OCI-LY1 (cell line): ENCODE results near the gene DDX17.

ENCODE experiments used
- H2AFZ ChIP-seq: fragments of 200-600 bp; sonication (generic), shearing (Covaris generic); 2 replicates; pipeline ENCODE4 v1.6.0; 2014; ENCODE audit warnings: antibody characterized with exemption, mild to moderate bottlenecking, low read length
- H3F3A ChIP-seq: fragments of 200-600 bp; sonication (generic), shearing (Covaris generic); 2 replicates; pipeline ENCODE4 v1.6.0; 2014; ENCODE audit warnings: mild to moderate bottlenecking, antibody characterized with exemption, low read length, moderate library complexity; ENCODE audit not compliant: insufficient read depth
- H3K27ac ChIP-seq: fragments of 200-600 bp; sonication (generic); 2 replicates; pipeline ENCODE4 v1.5.1; 2014; ENCODE audit warnings: low read length, mixed run types, mild to moderate bottlenecking, low read depth; ENCODE audit not compliant: poor library complexity, severe bottlenecking
- H3K27me3 ChIP-seq: fragments of 200-600 bp; sonication (generic); 2 replicates; pipeline ENCODE4 v1.6.0; 2014; ENCODE audit warnings: antibody characterized with exemption, mild to moderate bottlenecking, low read length, moderate library complexity; ENCODE audit not compliant: insufficient read depth
- H3K36me3 ChIP-seq: fragments of 200-600 bp; sonication (generic); 2 replicates; pipeline ENCODE4 v1.6.1; 2014; ENCODE audit warnings: mild to moderate bottlenecking, antibody characterized with exemption, low read length, moderate library complexity, mixed read lengths; ENCODE audit not compliant: insufficient read depth
- H3K4me1 ChIP-seq: fragments of 200-600 bp; sonication (generic); 2 replicates; pipeline ENCODE4 v1.5.1; 2014; ENCODE audit warnings: mild to moderate bottlenecking, low read length, moderate library complexity; ENCODE audit not compliant: insufficient read depth, severe bottlenecking
- H3K4me2 ChIP-seq: fragments of 200-600 bp; sonication (generic), shearing (Covaris generic); 2 replicates; pipeline ENCODE4 v1.6.1; 2014; ENCODE audit warnings: low read length
- H3K4me3 ChIP-seq: fragments of 200-600 bp; sonication (generic); 2 replicates; pipeline ENCODE4 v1.5.1; 2014; ENCODE audit warnings: low read length, low read depth, mild to moderate bottlenecking, mixed read lengths; ENCODE audit not compliant: poor library complexity, severe bottlenecking
- H3K79me2 ChIP-seq: fragments of 200-600 bp; shearing (Covaris generic); 2 replicates; pipeline ENCODE4 v1.6.1; 2016; ENCODE audit warnings: mixed run types, low read length, mixed read lengths; ENCODE audit not compliant: insufficient read depth
- H3K9ac ChIP-seq: fragments of 200-600 bp; sonication (generic), shearing (Covaris generic); 2 replicates; pipeline ENCODE4 v1.6.1; 2014; ENCODE audit warnings: mild to moderate bottlenecking, low read length, mixed read lengths
- H3K9me2 ChIP-seq: fragments of 200-600 bp; sonication (generic), shearing (Covaris generic); 2 replicates; pipeline ENCODE4 v1.6.1; 2014; ENCODE audit warnings: low read depth, mild to moderate bottlenecking, low read length, mixed read lengths
- H3K9me3 ChIP-seq: fragments of 200-600 bp; shearing (Covaris generic); 2 replicates; pipeline ENCODE4 v1.6.1; 2014; ENCODE audit warnings: low read length, mixed read lengths
- H4K20me1 ChIP-seq: fragments of 200-600 bp; sonication (generic), shearing (Covaris generic); 2 replicates; pipeline ENCODE4 v1.6.0; 2016; ENCODE audit warnings: mild to moderate bottlenecking, low read length; ENCODE audit not compliant: insufficient read depth
- EZH2 ChIP-seq: fragments of 200-600 bp; sonication (generic), shearing (Covaris generic); IDR thresholded peaks from 2 replicates; pipeline ENCODE4 v1.8.0; 2017; ENCODE audit warnings: borderline replicate concordance, mixed run types, mild to moderate bottlenecking, antibody characterized with exemption, low read length, moderate library complexity, mixed read lengths
- TF ChIP-seq, protein P1 (sequence below): fragments of 200-600 bp; sonication (generic), shearing (Covaris generic); IDR thresholded peaks from 2 replicates; pipeline ENCODE4 v1.5.1; 2017; ENCODE audit warnings: mild to moderate bottlenecking, antibody characterized with exemption, low read length, moderate library complexity, mixed read lengths

Gene DDX17

GRCh38 chr22:38506118-38506962 lies at the start of gene DDX17:
Gene DDX17 (minus strand): TSS chr22:38506311.
- Histone ChIP-seq H3K4me1 (peaks cover 36% of the 10 kb centered on the region), H3K9ac (peak within 1 kb of the TSS; percentile 99), H3F3A (no peaks in the 10 kb centered on the region), H2AFZ (no peak within 1 kb of the TSS), H4K20me1 (peaks cover 12% of the 10 kb centered on the region; the same call in 1 of the 2 replicates), H3K27ac (peak within 1 kb of the TSS; percentile 91), H3K9me3 (no peaks in the 10 kb centered on the region), H3K36me3 (peaks cover 41% of the 10 kb centered on the region), H3K27me3 (no peaks in the 10 kb centered on the region), H3K4me3 (peak within 1 kb of the TSS; percentile 96), H3K4me2 (peak within 1 kb of the TSS; percentile 99), H3K9me2 (no peaks in the 10 kb centered on the region), H3K79me2 (peaks cover 42% of the 10 kb centered on the region)
- TF ChIP-seq, protein P1, sequence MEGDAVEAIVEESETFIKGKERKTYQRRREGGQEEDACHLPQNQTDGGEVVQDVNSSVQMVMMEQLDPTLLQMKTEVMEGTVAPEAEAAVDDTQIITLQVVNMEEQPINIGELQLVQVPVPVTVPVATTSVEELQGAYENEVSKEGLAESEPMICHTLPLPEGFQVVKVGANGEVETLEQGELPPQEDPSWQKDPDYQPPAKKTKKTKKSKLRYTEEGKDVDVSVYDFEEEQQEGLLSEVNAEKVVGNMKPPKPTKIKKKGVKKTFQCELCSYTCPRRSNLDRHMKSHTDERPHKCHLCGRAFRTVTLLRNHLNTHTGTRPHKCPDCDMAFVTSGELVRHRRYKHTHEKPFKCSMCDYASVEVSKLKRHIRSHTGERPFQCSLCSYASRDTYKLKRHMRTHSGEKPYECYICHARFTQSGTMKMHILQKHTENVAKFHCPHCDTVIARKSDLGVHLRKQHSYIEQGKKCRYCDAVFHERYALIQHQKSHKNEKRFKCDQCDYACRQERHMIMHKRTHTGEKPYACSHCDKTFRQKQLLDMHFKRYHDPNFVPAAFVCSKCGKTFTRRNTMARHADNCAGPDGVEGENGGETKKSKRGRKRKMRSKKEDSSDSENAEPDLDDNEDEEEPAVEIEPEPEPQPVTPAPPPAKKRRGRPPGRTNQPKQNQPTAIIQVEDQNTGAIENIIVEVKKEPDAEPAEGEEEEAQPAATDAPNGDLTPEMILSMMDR, result no peak
- no peak for TF ChIP-seq EZH2

GRCh38 chr22:38554281-38554680 lies 48.2 kb upstream of the DDX17 start:
- no peaks in the 10 kb centered on the region for H3K9me3 ChIP-seq
- H3K36me3 ChIP-seq, result no peaks in the 10 kb centered on the region
- H3K4me3 ChIP-seq, result no peak overlapping the region
- no peak overlapping the region for H3K9ac ChIP-seq
- H4K20me1 ChIP-seq, result no peaks in the 10 kb centered on the region
- peaks cover 3% of the 10 kb centered on the region for H3K4me1 ChIP-seq
- no peak overlapping the region for H2AFZ ChIP-seq
- H3K9me2 ChIP-seq, result no peaks in the 10 kb centered on the region
- TF ChIP-seq, protein P1, result no peak
- no peak for TF ChIP-seq EZH2
- H3K79me2 ChIP-seq, result no peaks in the 10 kb centered on the region
- no peaks in the 10 kb centered on the region for H3F3A ChIP-seq
- H3K27ac ChIP-seq, result no peak overlapping the region
- no peaks in the 10 kb centered on the region for H3K27me3 ChIP-seq
- no peak overlapping the region for H3K4me2 ChIP-seq

- Histone ChIP-seq H3K9ac (no peak overlapping the region), H3K9me3 (no peaks in the 10 kb centered on the region), H3K79me2 (no peaks in the 10 kb centered on the region), H2AFZ (no peak overlapping the region), H3K4me2 (no peak overlapping the region), H3K27ac (no peak overlapping the region), H4K20me1 (no peaks in the 10 kb centered on the region), H3K4me1 (peaks cover 3% of the 10 kb centered on the region), H3K4me3 (no peak overlapping the region), H3F3A (no peaks in the 10 kb centered on the region), H3K9me2 (no peaks in the 10 kb centered on the region), H3K36me3 (no peaks in the 10 kb centered on the region), H3K27me3 (no peaks in the 10 kb centered on the region)
- no peak for TF ChIP-seq EZH2
- TF ChIP-seq, protein P1, result no peak
Measured at GRCh38 chr22:38549101-38549894, 43.2 kb upstream of the DDX17 start.
